ENCODE results near the gene IL2RA.
"Not testable (repeated sequence)": the region's sequence is repeated elsewhere in the genome, so short reads cannot be mapped to it uniquely, and the experiment has no call there.

Gene IL2RA

DNA sequence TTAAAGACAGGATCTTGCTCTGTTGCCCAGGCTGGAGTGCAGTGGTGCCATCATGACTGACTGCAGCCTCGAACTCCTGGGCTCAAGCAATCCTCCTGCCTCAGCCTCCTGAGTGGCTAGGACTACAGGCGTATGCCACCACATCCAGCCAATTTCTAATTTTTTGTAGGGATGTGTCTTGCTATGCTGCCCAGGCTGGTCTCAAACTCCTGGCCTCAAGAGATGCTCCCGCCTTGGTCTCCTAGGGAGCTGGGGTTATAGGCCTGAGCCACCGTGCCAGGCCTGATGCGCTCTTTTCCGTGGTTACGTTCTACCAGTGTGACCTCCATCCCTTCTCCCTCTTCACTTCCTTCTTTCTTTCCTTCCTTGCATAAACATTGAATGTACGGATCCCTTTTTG is 50.6 kb downstream of the IL2RA start:
- DNase-seq: no peak

GRCh38 chr10:6010569-6010968 is 51.6 kb downstream of the IL2RA start:
- no peak for DNase-seq

- no peak for DNase-seq
Measured at GRCh38 chr10:6009961-6010360, 52.2 kb downstream of the IL2RA start.

- DNase-seq: no peak
Measured at GRCh38 chr10:6009150-6009549, 53.0 kb downstream of the IL2RA start.

GRCh38 chr10:6008497-6009142 is 53.5 kb downstream of the IL2RA start:
- DNase-seq: no peak

DNA sequence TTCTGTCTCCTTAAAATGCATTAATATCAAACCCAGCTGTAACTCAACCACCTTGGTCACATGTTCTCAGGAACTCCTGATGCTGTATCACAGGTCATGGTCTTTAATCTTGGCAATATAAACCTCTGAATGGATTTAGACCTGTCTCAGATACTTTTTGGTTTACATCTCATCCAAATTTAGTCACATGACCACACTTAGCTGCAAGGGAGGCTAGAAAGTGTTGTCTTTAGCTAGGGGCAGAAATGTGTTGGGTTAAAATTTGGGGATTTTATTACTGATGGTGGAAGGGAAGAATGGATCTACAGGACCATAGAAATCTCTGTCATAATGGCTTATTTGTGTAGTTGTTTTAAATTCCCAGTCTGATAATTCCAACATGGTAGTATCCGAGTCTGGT is 55.2 kb downstream of the IL2RA start:
- DNase-seq: no peak

DNA sequence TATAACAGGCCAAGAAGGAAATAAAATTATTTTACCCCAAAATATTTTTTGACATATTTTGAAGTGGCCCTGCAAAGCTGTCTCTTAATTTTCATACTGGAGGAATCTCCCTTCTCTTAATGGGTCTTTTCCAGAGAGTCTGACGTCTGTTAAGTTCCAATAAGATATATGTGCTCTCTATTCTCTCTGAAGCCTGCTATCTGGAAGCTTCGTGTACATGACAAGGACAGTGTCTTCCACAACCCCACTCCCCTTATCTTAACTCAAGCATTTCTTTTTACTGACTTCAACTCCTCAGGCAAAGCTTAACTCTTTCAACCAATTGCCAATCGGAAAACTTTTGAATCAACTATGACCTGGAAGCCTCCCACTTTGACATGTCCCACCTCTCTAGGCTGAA is 55.6 kb downstream of the IL2RA start:
- DNase-seq: no peak

DNA sequence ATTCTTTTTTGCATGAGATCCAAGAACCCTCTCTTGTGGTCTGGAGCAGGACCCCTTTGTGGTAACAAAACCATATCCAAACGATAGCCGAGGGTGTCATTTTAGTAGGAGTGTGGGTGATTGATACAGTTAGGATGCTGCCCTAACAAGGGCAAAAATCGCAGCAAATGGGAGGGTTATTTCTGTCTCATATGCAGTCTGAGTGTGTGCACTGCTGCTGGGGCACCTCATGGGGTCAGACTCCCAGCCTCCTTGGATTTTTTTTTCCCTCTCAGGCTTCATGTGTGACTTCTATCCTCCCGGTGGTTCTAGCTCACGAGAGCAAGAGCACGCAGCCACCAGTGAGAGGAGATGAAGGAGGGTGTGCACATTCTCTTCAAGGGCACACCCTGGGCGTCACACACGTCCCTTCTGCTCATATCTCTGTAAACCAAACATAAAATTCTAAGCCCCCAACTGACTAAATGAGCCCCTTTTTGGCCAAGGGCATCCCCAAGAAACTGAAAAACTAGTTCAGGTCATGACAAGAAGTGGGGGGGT is 56.2 kb downstream of the IL2RA start:
- no peak for DNase-seq

DNA sequence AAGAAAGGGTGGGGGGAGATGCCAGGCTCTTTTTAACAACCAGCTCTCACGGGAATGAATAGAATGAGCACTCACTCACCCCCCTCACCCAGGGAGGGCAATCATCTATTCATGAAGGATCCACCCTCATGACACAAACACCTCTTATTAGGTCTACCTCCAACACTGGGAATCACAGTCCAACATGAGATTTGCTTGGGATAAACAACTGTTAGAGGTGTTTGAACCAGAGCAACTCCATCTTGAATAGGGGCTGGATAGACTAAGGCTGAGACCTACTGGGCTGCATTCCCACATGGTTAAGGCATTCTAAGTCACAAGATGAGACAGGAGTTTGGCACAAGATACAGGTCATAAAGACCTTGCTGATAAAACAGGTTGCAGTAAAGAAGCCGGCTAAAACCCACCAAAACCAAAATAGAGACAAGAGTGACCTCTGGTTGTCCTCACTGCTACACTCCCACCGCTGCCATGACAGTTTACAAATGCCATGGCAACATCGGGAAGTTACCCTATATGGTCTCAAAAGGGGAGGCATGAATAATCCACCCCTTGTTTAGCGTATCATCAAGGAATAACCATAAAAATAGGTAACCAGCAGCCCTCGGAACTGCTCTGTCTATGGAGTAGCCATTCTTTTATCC is 56.9 kb downstream of the IL2RA start:
- DNase-seq: not testable (repeated sequence)

- no peak for DNase-seq
Measured at GRCh38 chr10:6002809-6003510, 59.2 kb downstream of the IL2RA start.

- DNase-seq: no peak
Measured at GRCh38 chr10:5999440-6000165, 62.6 kb downstream of the IL2RA start.

DNA sequence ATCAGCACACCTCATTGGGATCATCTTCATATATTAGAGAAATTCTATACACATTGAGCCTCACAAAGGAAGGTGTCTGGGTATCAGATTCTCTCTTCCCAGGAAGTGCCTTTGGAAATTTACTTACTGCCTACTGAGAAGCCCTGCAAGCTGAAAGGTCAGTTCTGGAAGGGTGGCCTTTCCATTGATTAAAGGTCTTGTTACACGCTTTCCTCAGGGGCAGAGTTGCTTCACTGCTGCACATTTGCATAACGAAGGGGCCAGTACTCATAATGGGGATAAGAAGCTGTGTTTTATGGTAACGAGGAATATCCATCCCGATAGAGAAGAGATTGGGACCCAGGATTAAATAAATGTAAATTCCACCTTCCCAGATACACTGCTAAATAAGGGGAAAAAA is 65.5 kb downstream of the IL2RA start:
- no peak for DNase-seq

DNA sequence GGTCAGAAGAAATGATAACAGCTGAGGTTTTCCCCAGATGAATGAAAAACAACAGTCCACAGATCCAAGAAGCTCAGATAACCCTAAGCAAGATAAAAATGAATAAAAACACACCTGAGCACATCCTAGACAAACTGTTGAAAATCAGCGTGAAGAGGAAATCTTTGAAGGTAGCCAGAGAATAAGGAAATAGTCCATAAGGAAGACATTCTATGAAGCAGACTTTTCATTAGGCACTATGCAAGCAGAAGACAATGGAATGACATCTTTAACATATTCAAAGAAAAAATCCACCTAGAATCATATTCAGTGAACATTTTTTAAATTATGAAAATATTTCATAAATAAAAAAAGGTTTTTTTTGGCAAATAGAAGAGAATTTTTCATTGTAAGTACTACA is 69.8 kb downstream of the IL2RA start:
- no peak for DNase-seq

- no peak for DNase-seq
Measured at GRCh38 chr10:5991708-5992107, 70.5 kb downstream of the IL2RA start.

GRCh38 chr10:5989756-5990155 is 72.4 kb downstream of the IL2RA start:
- DNase-seq: no peak

DNA sequence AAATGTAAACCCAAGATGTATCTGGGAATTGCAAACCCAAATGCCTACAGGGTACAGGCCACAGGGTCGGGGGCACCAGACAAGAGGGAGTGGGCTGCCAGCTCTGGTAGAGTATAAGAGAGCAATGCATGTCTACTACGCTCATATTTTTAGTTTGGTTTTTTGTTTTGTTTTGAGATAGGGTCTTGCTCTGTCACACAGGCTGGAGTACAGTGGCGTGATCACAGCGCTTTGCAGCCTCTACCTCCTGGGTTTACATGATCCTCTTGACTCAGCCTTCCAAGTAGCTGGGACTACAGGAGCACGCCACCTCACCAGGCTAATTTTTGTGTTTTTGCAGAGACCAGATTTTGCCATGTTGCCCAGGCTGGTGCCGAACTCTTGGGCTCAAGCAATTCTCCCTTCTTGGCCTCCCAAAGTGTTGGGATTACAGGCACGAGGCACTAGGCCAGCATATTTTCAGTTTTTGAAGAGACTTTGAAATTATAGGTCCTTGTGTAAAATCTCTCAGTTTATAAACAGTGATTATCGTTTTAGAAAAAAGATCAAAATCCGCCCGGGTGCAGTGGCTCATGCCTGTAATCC is 73.7 kb downstream of the IL2RA start:
- DNase-seq: no peak

DNA sequence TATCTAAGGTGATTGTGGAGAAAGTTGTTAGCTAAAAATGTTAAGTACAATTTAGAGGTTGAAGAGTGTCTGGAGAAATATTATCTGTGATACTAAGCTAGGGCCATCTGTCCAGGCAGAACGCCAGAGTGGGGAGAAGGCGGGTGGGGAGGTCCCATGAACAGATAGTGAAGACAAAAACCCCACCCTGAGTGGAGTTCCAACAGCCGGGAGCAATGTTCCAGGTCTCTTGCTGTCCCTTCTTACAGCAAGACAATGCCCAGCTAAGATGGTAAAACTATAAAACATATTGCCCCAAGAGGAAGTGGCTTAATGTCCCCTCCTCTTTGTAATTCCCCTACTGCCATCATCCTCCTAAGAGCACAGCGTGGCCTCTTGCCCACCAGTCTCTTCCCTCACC is 74.4 kb downstream of the IL2RA start:
- no peak for DNase-seq

DNA sequence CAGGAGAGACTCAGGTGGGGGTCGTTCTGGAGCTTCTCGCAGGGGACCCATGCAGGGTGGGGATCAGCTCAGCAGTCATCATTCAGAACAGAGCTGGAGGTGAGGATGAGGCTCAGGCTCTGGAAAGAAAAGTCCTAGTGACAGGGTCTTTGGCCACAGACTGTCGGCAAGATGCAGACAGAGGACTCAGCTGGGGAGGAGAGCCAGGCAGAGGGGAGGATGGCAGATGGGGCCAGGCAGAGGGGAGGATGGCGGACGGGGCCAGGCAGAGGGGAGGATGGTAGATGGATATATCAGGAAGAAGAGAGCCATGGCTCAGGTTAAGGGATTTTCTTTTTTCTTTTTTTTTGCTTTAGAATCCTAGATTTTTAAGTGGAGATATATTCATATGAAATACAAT is 77.1 kb downstream of the IL2RA start:
- no peak for DNase-seq

GRCh38 chr10:5983774-5984173 is 78.4 kb downstream of the IL2RA start:
- no peak for DNase-seq

GRCh38 chr10:5981529-5981928 is 80.6 kb downstream of the IL2RA start:
- no peak for DNase-seq

GRCh38 chr10:5978230-5978489 is 84.0 kb downstream of the IL2RA start:
- no peak for DNase-seq

- peak; percentile 89 to 91 for DNase-seq
Measured at GRCh38 chr10:5977471-5978229, 84.5 kb downstream of the IL2RA start, which contains the start of gene IL15RA. Gene IL15RA (minus strand): TSS chr10:5977543. CDS start chr10:5977492, 51 bp downstream.

Measured in activated CD4-positive, alpha-beta T cell treated with anti-CD3 and anti-CD28 coated beads for 4 hours (primary cell).